Measurements from ENCODE around the gene ZFR2. TPM values are rescaled to one million over a fixed set of nuclear protein-coding genes. Genes with fewer than 3 reads are reported as not detected.

Gene ZFR2
- total RNA-seq, 1 donor from 2014 or later, result not detected

DNA sequence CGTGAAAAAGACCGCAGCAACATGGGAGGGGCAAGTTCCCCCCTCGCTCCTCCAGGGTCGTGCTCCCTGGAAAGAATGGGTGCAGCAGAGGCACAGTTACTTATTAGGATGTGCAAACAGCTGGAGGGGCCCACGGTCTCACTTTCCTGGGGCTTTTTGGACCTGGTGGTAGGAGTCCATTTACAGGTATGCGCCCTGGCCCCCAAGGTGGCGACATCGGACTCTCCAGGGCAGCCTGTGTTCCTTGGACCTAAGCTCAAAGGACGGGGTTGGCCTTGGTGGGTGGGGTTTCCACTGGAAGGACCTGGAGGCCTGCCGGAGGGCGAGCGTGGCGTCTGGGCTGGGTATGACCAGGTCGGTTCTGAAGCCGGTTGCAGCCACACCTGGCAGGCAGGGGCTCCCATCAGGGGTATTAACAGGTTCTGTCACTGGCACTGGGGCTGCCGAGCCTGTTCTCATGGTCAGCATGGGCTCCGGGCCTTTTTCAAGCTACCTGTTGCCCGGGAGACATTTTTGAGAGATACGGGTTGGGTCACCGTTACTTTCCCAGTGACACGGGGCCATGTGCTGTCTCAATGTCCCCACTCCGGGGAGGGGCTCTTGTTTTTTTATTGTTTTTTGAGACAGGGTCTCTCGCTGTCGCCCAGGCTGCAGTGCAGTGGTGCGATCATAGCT, 5.9 kb downstream of the ZFR2 start:
- TF ChIP-seq, protein P1, sequence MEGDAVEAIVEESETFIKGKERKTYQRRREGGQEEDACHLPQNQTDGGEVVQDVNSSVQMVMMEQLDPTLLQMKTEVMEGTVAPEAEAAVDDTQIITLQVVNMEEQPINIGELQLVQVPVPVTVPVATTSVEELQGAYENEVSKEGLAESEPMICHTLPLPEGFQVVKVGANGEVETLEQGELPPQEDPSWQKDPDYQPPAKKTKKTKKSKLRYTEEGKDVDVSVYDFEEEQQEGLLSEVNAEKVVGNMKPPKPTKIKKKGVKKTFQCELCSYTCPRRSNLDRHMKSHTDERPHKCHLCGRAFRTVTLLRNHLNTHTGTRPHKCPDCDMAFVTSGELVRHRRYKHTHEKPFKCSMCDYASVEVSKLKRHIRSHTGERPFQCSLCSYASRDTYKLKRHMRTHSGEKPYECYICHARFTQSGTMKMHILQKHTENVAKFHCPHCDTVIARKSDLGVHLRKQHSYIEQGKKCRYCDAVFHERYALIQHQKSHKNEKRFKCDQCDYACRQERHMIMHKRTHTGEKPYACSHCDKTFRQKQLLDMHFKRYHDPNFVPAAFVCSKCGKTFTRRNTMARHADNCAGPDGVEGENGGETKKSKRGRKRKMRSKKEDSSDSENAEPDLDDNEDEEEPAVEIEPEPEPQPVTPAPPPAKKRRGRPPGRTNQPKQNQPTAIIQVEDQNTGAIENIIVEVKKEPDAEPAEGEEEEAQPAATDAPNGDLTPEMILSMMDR (IDR thresholded peaks at IDR 0.05), result no peak
- no peaks in the 10 kb centered on the region for H3K9me3 Mint-ChIP-seq (ENCODE audit: unreplicated experiment)
- no peak overlapping the region for H3K27ac Mint-ChIP-seq (ENCODE audit: unreplicated experiment)
- peaks cover 61% of the 10 kb centered on the region for H3K27me3 Mint-ChIP-seq (ENCODE audit: unreplicated experiment)
- no peak for DNase-seq (ENCODE audit: extremely low spot score, unreplicated experiment)
- H3K4me1 Mint-ChIP-seq (ENCODE audit: unreplicated experiment), result no peaks in the 10 kb centered on the region
- no peaks in the 10 kb centered on the region for H3K36me3 Mint-ChIP-seq (ENCODE audit: unreplicated experiment)
- no peak overlapping the region for H3K4me3 Mint-ChIP-seq (ENCODE audit: unreplicated experiment)

GRCh38 chr19:3860499-3860898, 8.3 kb downstream of the ZFR2 start:
- TF ChIP-seq, protein P1 (IDR thresholded peaks at IDR 0.05), result no peak
- Mint-ChIP-seq H3K4me1 (ENCODE audit: unreplicated experiment) (no peaks in the 10 kb centered on the region), H3K9me3 (ENCODE audit: unreplicated experiment) (no peaks in the 10 kb centered on the region), H3K36me3 (ENCODE audit: unreplicated experiment) (no peaks in the 10 kb centered on the region), H3K4me3 (ENCODE audit: unreplicated experiment) (no peak overlapping the region), H3K27ac (ENCODE audit: unreplicated experiment) (no peak overlapping the region), H3K27me3 (ENCODE audit: unreplicated experiment) (peaks cover 42% of the 10 kb centered on the region)
- DNase-seq (ENCODE audit: extremely low spot score, unreplicated experiment), result no peak

- H3K27me3 Mint-ChIP-seq (ENCODE audit: unreplicated experiment), result peaks cover 33% of the 10 kb centered on the region
These were observed 11.3 kb downstream of the ZFR2 start for GRCh38 chr19:3857449-3858003.

GRCh38 chr19:3855320-3855719, 13.5 kb downstream of the ZFR2 start:
- Mint-ChIP-seq H3K4me1 (ENCODE audit: unreplicated experiment) (peaks cover 8% of the 10 kb centered on the region), H3K27me3 (ENCODE audit: unreplicated experiment) (peaks cover 22% of the 10 kb centered on the region), H3K4me3 (ENCODE audit: unreplicated experiment) (no peak overlapping the region), H3K36me3 (ENCODE audit: unreplicated experiment) (no peaks in the 10 kb centered on the region), H3K27ac (ENCODE audit: unreplicated experiment) (no peak overlapping the region), H3K9me3 (ENCODE audit: unreplicated experiment) (no peaks in the 10 kb centered on the region)
- DNase-seq (ENCODE audit: extremely low spot score, unreplicated experiment), result no peak
- TF ChIP-seq, protein P1 (IDR thresholded peaks at IDR 0.05), result no peak

More at GRCh38 chr19:3857449-3858003, 11.3 kb downstream of the ZFR2 start:
- Mint-ChIP-seq H3K36me3 (ENCODE audit: unreplicated experiment) (no peaks in the 10 kb centered on the region), H3K4me3 (ENCODE audit: unreplicated experiment) (no peak overlapping the region), H3K27ac (ENCODE audit: unreplicated experiment) (no peak overlapping the region), H3K9me3 (ENCODE audit: unreplicated experiment) (no peaks in the 10 kb centered on the region), H3K4me1 (ENCODE audit: unreplicated experiment) (peaks cover 4% of the 10 kb centered on the region)
- TF ChIP-seq, protein P1 (IDR thresholded peaks at IDR 0.05), result no peak
- no peak for DNase-seq (ENCODE audit: extremely low spot score, unreplicated experiment)

- no peak overlapping the region for H3K4me3 Mint-ChIP-seq (ENCODE audit: unreplicated experiment)
- peaks cover 8% of the 10 kb centered on the region for H3K4me1 Mint-ChIP-seq (ENCODE audit: unreplicated experiment)
- no peaks in the 10 kb centered on the region for H3K9me3 Mint-ChIP-seq (ENCODE audit: unreplicated experiment)
- DNase-seq (ENCODE audit: extremely low spot score, unreplicated experiment), result no peak
- TF ChIP-seq, protein P1 (IDR thresholded peaks at IDR 0.05), result peak; percentile 43
- no peaks in the 10 kb centered on the region for H3K36me3 Mint-ChIP-seq (ENCODE audit: unreplicated experiment)
- H3K27me3 Mint-ChIP-seq (ENCODE audit: unreplicated experiment), result peaks cover 7% of the 10 kb centered on the region
- peak overlapping the region; percentile 16 for H3K27ac Mint-ChIP-seq (ENCODE audit: unreplicated experiment)
These were observed 16.1 kb downstream of the ZFR2 start for GRCh38 chr19:3852614-3853254.

Measured in osteocyte (in vitro differentiated cells).